Right renal cortex interstitium (tissue), 3 donors: ENCODE measurements around the gene RABEP1. TPM values are rescaled to one million over a fixed set of nuclear protein-coding genes. Genes with fewer than 3 reads are reported as not detected.
A peak's percentile ranks its signal among the peaks of the same experiment; 100 is the strongest.
"Not testable (repeated sequence)": the region's sequence is repeated elsewhere in the genome, so short reads cannot be mapped to it uniquely, and the experiment has no call there.

Experiments
- DNase-seq, 3 donors: peaks; one replicate each; pipeline ENCODE4 v3.0.0-alpha.2; 2013; ENCODE audit warnings: low read depth in 3 of 3, low spot score in 2 of 3
- polyA plus RNA-seq, 3 donors: library from polyadenylated mRNA; unstranded; fragments of 120-200 nt; gene quantifications; one replicate each; pipeline ENCODE4 v1.2.1, GENCODE V29; 2013; ENCODE audit not compliant: insufficient read length in 3 of 3

Gene RABEP1
- polyA plus RNA-seq, 3 donors = 57.4 to 65.8 (median 64.6) TPM

DNA sequence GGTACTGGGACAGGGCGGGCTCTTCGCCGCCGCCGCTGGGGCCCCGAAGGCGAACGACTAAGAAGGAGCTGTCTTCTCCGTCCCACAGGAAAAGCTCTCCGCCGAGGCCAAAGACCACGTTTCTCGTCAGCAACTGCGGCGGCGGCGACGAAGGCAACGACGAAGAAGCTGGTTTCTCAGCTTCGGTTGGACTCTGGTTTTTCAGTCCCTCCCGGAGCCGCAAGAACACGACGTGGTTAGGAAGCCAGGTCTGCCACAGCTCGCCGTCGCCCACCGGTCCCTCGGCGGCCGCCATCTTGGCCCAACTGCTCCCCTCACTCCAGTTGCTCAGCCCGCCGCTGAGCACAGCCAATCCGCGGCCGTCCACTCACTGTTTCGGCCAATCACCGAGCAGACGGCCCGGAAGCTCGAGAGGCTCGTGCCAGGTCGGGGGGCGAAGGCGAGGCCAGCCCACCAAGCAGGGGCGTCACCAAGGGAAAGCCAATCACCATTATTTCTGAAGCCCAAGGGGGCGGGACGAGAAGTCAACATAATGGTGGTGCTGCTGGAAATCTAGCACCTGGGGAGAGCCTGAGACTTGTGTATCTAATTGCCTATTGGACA lies 137.4 kb downstream of the RABEP1 start, which contains the start of gene NUP88:
Gene NUP88 (minus strand): TSS at position 307 of the 603 bp plus-strand sequence. CDS start 12 bp downstream, at position 295.
- peak; percentile 94 to 98 (median 96) for DNase-seq

DNA sequence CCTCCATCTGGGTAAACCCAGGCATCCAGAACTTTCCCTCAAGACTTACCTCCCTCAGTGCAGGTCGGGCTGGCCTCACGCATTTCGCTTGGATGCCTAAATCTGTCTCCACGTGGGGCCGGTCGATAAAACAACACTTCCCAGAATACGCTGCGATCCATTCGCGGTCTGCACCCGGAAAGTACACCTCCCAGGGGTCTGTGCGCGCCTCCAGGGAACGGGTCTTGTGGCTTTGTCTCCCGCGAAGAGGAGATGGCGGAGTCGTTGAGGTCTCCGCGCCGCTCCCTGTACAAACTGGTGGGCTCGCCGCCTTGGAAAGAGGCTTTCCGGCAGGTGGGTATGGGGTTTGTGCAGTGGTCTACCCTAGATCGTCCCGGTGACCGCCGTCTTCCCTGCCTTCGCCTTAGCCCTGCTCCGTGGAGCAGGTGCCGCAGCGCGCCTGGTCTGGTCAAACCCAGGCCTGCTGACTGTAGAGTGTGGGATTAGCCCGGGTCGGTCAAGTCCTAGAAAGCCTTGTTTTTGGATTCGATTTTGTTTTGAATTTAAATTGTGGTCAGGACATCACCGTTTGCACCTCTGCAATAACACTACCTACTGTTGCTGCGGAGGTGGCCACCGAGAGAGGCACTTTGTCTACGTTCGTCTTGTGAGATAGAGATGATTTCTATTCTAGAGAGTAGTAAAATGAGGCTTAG lies 138.0 kb downstream of the RABEP1 start, which contains the start of gene RPAIN:
Gene RPAIN (plus strand): TSS at position 224 of the 695 bp plus-strand sequence. CDS start 29 bp downstream, at position 253.
- peak in 1 of 3 donors; percentile 89 for DNase-seq

DNA sequence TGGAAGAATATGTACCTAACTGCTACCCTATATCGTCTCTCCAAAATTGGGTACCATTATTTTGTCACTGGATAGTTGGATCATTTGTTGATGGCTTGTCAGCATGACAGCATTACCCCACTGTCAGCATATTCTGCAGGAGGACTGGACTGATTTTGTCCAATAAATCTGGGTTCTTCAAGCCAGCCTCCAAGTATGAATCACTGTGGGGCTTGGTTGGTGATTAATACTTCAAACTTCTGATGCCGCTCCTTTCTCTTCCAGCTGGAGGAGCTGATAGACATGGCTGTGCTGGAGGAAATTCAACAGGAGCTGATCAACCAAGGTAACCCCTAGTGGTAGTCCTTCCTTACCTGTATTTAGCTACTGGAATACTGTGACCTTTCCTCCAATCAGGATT lies 140.4 kb downstream of the RABEP1 start:
- DNase-seq = no peak

DNA sequence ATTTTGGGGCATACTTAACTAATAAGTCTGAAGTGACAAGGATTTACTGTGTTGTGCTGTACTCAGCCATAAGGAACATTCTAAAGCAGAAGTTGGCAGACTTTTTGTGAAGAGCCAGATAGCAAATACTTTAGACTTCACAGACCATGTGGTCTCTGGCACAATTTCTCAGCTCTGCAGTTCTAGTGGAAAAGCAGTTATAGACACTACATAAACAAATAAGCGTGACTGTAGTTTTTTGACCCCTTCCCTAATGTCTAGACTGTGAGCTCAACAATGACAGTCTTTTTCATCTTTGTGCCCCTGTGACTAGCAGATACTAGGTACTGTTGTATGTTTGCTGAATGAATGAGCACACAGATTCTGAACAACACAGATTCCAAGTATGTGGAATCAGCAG lies 142.8 kb downstream of the RABEP1 start:
- DNase-seq = no peak

DNA sequence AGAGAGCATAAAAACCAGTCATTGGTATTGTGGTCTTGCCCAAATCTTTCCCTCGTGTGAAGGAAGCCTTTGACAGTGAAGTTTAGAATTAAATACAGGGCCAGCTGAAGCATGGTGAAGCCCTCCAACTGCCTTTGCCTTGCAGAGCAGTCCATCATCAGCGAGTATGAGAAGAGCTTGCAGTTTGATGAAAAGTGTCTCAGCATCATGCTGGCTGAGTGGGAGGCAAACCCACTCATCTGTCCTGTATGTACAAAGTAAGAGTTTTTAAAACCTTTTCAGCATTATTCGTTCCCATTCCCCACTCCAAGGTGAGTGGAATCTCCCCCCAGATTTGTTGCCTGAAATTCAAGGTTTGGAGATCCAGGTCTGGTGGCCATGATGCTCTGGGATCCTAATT lies 143.7 kb downstream of the RABEP1 start:
- no peak for DNase-seq

DNA sequence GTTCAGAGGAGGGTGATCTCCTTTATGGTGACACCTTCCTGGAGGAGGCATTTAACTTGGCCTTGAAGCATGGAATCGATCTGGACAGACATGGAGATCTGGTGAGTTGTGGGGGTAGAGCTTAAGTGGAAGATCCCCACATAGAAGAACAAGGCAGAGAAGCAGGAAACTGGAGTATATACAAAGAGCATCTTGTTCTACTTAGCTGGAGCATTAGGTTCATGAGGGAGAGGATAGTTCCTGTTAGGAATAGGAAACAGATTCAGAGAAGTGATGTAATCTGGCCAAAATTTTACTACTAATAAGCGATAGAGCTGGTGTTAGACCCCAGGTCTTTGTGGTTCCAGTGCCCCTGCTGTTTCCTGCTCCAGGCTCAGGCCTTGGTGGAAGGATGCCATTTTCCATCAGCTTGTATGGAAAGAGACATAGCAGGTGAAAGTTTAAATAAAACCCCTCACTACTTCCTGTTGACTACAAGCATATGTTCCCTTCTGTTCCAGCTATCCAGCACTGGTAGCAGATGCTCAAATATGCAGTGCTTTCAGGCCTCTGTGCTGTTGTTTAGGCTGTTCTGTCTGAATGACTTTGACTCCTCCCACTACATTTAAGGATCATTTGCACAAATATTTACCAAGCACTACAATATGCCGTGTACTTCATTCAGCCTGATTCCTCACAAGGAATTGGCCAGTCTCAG lies 147.3 kb downstream of the RABEP1 start:
- DNase-seq = no peak

DNA sequence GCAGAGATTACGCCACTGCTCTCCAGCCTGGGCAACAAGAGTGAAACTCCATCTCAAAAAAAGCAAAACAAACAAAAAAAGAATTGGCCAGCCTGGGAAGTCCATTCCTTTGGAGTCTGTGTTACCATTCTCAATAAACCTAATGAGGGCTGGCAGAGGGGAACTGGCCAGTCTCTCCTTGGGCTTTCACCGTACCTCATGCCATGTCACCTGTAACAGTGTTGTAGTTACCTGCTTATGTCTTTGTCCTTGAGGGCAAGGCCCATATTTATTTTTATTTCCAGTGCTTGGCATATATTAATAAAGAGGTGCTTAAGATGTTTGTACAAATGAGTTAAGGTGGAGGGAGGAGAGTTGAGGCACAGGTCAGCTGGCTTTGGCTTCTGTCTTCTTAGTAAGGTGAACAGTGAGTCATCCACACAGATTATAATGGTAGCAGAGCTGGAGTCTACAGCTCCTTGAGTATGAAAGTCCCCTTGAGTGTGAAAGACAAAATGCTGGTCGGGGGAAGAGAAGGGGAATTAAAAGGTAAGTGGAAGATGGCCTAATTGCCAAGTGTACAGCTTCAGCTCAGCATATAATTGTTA lies 148.4 kb downstream of the RABEP1 start:
- DNase-seq = no peak

DNA sequence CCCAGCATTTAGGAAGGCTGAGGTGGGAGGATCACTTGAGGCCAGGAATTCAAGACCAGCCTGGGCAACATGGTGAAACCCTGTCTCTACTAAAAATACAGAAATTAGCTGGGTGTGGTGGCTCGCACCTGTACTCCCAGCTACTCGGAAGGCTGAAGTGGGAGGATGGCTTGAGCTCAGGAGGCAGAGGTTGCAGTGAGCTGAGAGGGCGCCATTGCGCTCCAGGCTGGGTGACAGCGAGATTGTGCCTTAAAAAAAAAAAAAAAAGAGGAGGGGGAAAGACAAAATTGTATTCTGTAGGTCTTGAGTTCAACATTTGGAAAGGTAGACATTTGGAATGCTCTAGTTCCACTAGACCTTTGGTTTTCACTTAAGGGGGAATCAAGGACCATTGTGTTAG lies 149.2 kb downstream of the RABEP1 start:
- not testable (repeated sequence) for DNase-seq

DNA sequence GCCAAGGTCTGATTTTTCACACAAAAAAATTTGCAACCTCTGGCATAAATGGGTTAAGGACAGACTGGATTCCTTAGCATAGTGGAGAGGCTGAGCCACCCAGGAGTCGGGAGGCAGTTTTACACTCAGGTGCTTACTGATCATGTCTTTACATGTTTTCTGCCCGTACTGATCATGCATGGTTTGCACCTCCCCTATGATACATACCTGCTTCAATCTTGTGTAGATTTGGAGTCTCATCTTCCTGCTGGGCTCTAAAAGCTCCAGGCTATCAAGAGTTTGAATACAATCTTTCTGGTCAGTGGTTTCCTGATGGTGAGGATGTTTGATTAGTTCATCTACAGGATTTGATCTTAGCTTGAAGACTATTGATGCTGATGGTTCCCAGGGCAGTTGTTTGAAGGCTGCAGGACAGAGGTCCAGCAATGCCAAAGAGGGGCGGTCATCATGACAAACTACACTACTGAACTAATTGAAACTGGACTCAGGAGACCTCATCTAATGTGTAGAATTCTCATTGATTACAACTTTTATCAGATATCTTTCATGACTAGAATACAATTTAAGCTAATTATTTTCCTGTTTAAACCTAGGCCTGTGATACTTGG lies 150.0 kb downstream of the RABEP1 start:
- no peak for DNase-seq

DNA sequence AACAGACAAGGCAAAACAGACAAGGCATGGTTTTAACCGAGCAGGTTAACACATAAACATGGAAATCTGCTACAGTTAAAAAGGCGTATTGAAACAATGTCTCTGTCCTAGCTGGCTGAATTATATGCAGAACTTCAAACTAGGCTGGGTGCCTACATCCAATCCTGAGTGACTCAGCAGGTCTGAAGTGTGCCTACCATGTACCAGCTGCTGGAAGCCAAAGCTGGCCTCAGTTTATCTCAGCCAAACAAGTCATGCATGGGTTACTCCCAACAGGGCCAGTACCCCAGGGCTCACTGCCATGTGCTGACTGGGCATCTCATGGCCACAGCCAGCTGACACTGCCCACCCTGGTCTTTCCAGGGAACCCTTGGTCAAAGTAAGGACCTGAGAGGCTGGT lies 152.9 kb downstream of the RABEP1 start:
- no peak for DNase-seq

Other genes with a start within 250 kb of the RABEP1 start
- under 1 TPM; 0.15 to 0.25 (median 0.19) TPM for gene SLC52A1, start 246.9 kb upstream of the RABEP1 start, polyA plus RNA-seq
- gene ZFP3, start 203.8 kb upstream of the RABEP1 start, polyA plus RNA-seq = 10 to 100 TPM; 14.1 to 16.1 (median 15.2) TPM
- gene ZNF232, start 170.4 kb upstream of the RABEP1 start, polyA plus RNA-seq = 10 to 100 TPM; 21.1 to 25.2 (median 21.5) TPM
- gene USP6, start 166.3 kb upstream of the RABEP1 start, polyA plus RNA-seq = 1 to 10 TPM; 2.0 to 2.8 (median 2.8) TPM
- 10 to 100 TPM; 19.0 to 20.4 (median 20.2) TPM for gene ZNF594, start 90.4 kb upstream of the RABEP1 start, polyA plus RNA-seq
- gene SCIMP, start 47.4 kb upstream of the RABEP1 start, polyA plus RNA-seq = 1 to 10 TPM in 2 of 3 donors, under 1 TPM in 1; 0.83 to 1.1 (median 1.0) TPM
- gene NUP88, start 137.4 kb downstream of the RABEP1 start, polyA plus RNA-seq = 10 to 100 TPM; 74.0 to 88.2 (median 82.7) TPM
- 10 to 100 TPM; 56.9 to 64.7 (median 58.1) TPM for gene RPAIN, start 137.9 kb downstream of the RABEP1 start, polyA plus RNA-seq
- 100 to 1,000 TPM; 174 to 189 (median 187) TPM for gene C1QBP, start 156.9 kb downstream of the RABEP1 start, polyA plus RNA-seq
- 10 to 100 TPM; 17.4 to 19.5 (median 17.6) TPM for gene DHX33, start 186.7 kb downstream of the RABEP1 start, polyA plus RNA-seq
- 10 to 100 TPM; 85.0 to 87.1 (median 86.5) TPM for gene DERL2, start 203.9 kb downstream of the RABEP1 start, polyA plus RNA-seq
- gene MIS12, start 204.3 kb downstream of the RABEP1 start, polyA plus RNA-seq = 10 to 100 TPM; 34.2 to 43.2 (median 35.0) TPM